ENCODE measurements around the gene TRIM59. TPM values are rescaled to one million over a fixed set of nuclear protein-coding genes. Genes with fewer than 3 reads are reported as not detected.

Gene TRIM59
- total and polyA plus RNA-seq, 2 donors (not counting 1 experiment from before 2014, with no cell fraction given): 5.0 to 22.0 TPM

DNA sequence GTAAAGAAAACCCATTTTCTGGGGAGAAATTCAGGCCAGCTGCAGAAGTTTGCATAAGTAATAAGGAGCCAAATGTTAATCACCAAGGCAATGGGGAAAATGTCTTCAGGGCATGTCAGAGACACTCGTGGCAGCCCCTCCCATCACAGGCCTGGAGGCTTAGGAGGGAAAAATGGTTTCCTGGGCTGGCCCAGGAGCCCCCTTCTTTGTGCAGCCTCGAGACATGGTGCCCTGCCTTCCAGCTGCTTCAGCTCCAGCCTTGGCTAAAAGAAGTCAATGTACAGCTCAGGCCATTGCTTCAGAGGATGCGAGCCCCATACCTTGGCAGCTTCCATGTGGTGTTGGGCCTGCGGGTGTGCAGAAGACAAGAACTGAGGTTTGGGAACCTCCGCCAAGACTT, 20.6 kb upstream of the TRIM59 start:
- POLR2A ChIA-PET: no interaction called here
- Histone ChIP-seq H3K79me2 (ENCODE audit: control insufficient read depth, insufficient read depth, low read length) (no peaks in the 10 kb centered on the region), H3K4me2 (replicated peaks; ENCODE audit: low read depth, low read length, poor library complexity, severe bottlenecking) (no peak overlapping the region), H3K27me3 (replicated peaks in 1 of 4; ENCODE audit: control extremely low read depth in 1 of 4, control insufficient read depth in 3 of 4, insufficient read depth in 4 of 4, low read length in 3 of 4) (peaks cover 0 to 4% (median 0%) of the 10 kb centered on the region in 4 experiments), H3K27ac (ENCODE audit: low read length in 2 of 2) (no peak overlapping the region), H3K9me3 (ENCODE audit: control extremely low read depth in 1 of 3, control insufficient read depth in 2 of 3, insufficient read depth in 1 of 3, low read length in 2 of 3) (peaks cover 0 to 17% (median 13%) of the 10 kb centered on the region in 3 donors), H3K9ac (ENCODE audit: low read length) (no peak overlapping the region), H3K4me3 (ENCODE audit: control extremely low read depth in 1 of 5, extremely low read depth in 1 of 5, insufficient read depth in 1 of 5, low read depth in 2 of 5, low read length in 4 of 5) (no peak overlapping the region), H2AFZ (ENCODE audit: insufficient read depth, low read depth, low read length, poor library complexity, severe bottlenecking) (no peak overlapping the region), H3K36me3 (replicated peaks in 1 of 2; ENCODE audit: control extremely low read depth in 1 of 2, control insufficient read depth in 1 of 2, extremely low read depth in 1 of 2, insufficient read depth in 2 of 2, low read length in 1 of 2) (no peaks in the 10 kb centered on the region), H3K4me1 (ENCODE audit: control insufficient read depth in 2 of 2, insufficient read depth in 2 of 2, low read length in 2 of 2) (peaks cover 0 to 9% of the 10 kb centered on the region in 2 donors), H4K20me1 (ENCODE audit: control insufficient read depth, insufficient read depth, low read length, poor library complexity, severe bottlenecking) (no peaks in the 10 kb centered on the region)
- CTCF ChIA-PET: no interaction called here
- H3K27me3 Mint-ChIP-seq: peaks cover 9% of the 10 kb centered on the region
- intact Hi-C loops (cut with micrococcal nuclease): no loop called here
- ATAC-seq (ENCODE audit: low read depth): no peak
- H3K4me1 Mint-ChIP-seq: peaks cover 4% of the 10 kb centered on the region
- H3K9me3 Mint-ChIP-seq (ENCODE audit: insufficient read depth): peaks cover 8% of the 10 kb centered on the region
- TF ChIP-seq EZH2 (IDR thresholded peaks at IDR 0.05; ENCODE audit: borderline replicate concordance, insufficient read depth, low read depth, low read length, poor library complexity, severe bottlenecking) (no peak), CTCF (IDR thresholded peaks at IDR 0.05) (no peak)
- DNase-seq: no peak
- 93% methylated on average over 5 of the region's 5 CpGs for WGBS (ENCODE audit: insufficient coverage)
- H3K4me3 Mint-ChIP-seq: no peak overlapping the region
- H3K27ac Mint-ChIP-seq: no peak overlapping the region

DNA sequence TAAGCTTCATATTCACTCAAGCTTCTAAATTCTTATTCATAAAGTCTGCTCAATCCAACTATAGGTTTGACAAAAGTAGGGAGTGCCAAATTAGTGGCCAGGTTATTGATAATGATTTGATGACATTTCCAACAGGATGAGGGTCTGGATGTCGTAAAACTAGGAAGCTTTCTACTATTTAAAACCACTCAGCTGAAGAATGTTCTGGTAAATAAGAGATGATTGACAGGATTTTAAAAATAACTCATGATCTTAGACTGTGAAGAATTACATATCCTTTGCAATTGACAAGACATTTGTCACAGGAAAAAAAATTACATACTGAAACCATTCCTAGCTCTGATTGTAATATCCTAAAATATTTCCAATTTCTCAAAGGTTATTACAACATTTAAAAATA, 15.4 kb upstream of the TRIM59 start:
- Mint-ChIP-seq H3K4me3 (no peak overlapping the region), H3K4me1 (no peaks in the 10 kb centered on the region), H3K9me3 (ENCODE audit: insufficient read depth) (peaks cover 8% of the 10 kb centered on the region), H3K27ac (no peak overlapping the region), H3K27me3 (peaks cover 25% of the 10 kb centered on the region)
- H3K79me2 ChIP-seq (ENCODE audit: control insufficient read depth, insufficient read depth, low read length): no peaks in the 10 kb centered on the region
- H3K27me3 ChIP-seq (replicated peaks in 1 of 4; ENCODE audit: control extremely low read depth in 1 of 4, control insufficient read depth in 3 of 4, insufficient read depth in 4 of 4, low read length in 3 of 4): peaks cover 0 to 3% (median 0%) of the 10 kb centered on the region in 4 experiments
- H4K20me1 ChIP-seq (ENCODE audit: control insufficient read depth, insufficient read depth, low read length, poor library complexity, severe bottlenecking): no peaks in the 10 kb centered on the region
- no peaks in the 10 kb centered on the region for H3K36me3 ChIP-seq (replicated peaks in 1 of 2; ENCODE audit: control extremely low read depth in 1 of 2, control insufficient read depth in 1 of 2, extremely low read depth in 1 of 2, insufficient read depth in 2 of 2, low read length in 1 of 2)
- TF ChIP-seq EZH2 (IDR thresholded peaks at IDR 0.05; ENCODE audit: borderline replicate concordance, insufficient read depth, low read depth, low read length, poor library complexity, severe bottlenecking) (no peak), CTCF (IDR thresholded peaks at IDR 0.05) (no peak)
- DNase-seq: no peak
- H3K4me3 ChIP-seq (ENCODE audit: control extremely low read depth in 1 of 5, extremely low read depth in 1 of 5, insufficient read depth in 1 of 5, low read depth in 2 of 5, low read length in 4 of 5): no peak overlapping the region
- POLR2A ChIA-PET: no interaction called here
- H3K9ac ChIP-seq (ENCODE audit: low read length): no peak overlapping the region
- intact Hi-C loops (cut with micrococcal nuclease): no loop called here
- no peak overlapping the region for H2AFZ ChIP-seq (ENCODE audit: insufficient read depth, low read depth, low read length, poor library complexity, severe bottlenecking)
- no peak overlapping the region for H3K4me2 ChIP-seq (replicated peaks; ENCODE audit: low read depth, low read length, poor library complexity, severe bottlenecking)
- ATAC-seq (ENCODE audit: low read depth): no peak
- peaks cover 0 to 2% (median under 1%) of the 10 kb centered on the region in 3 donors for H3K9me3 ChIP-seq (ENCODE audit: control extremely low read depth in 1 of 3, control insufficient read depth in 2 of 3, insufficient read depth in 1 of 3, low read length in 2 of 3)
- no peak overlapping the region for H3K27ac ChIP-seq (ENCODE audit: low read length in 2 of 2)
- no CpG with 5 or more reads among the region's 1 CpG for WGBS (ENCODE audit: insufficient coverage)
- CTCF ChIA-PET: interaction anchor here (1.1 kb wide), 1 partner anchor 52 kb away, joined by 5 read pairs; no protein-coding TSS in a partner anchor
- no peaks in the 10 kb centered on the region for H3K4me1 ChIP-seq (ENCODE audit: control insufficient read depth in 2 of 2, insufficient read depth in 2 of 2, low read length in 2 of 2)

Measured in B cell (primary cell).